SK-N-SH (cell line): Measurements from ENCODE around the gene LCNL1. TPM values are rescaled to one million over a fixed set of nuclear protein-coding genes. Genes with fewer than 3 reads are reported as not detected.

Source experiments
- CTCF ChIA-PET: fragments of 300-600, 350-600 bp; formaldehyde crosslinking; extraction: SDS; loops from one replicate; lab custom pipeline; 2021; lab: Yijun Ruan, JAX
- POLR2A ChIA-PET: fragments of 350-600 bp; sonication (Branson Sonifier 250); formaldehyde crosslinking; extraction: SDS; loops from one replicate; lab custom pipeline; 2020; ENCODE audit warnings: antibody characterized with exemption, inconsistent platforms; lab: Yijun Ruan, JAX
- DNase-seq: peaks from one replicate; pipeline ENCODE4 v3.0.0; 2012
- H2AFZ ChIP-seq: fragments of 200-600 bp; sonication (generic); 2 replicates; pipeline ENCODE4 v1.8.1; 2016; ENCODE audit warnings: antibody characterized with exemption, mild to moderate bottlenecking, low read depth
- H3F3A ChIP-seq: fragments of 200-600 bp; sonication (generic); replicated peaks from 2 replicates; pipeline ENCODE3; 2016; ENCODE audit warnings: antibody characterized with exemption, mild to moderate bottlenecking; ENCODE audit not compliant: insufficient read depth
- H3K27ac ChIP-seq, 2 experiments: fragments of 200-500 bp in 1 of 2; fragments of 200-600 bp in 1 of 2; sonication (Bioruptor generic) in 1 of 2; sonication (generic), shearing (Covaris generic) in 1 of 2; 2 replicates each; pipeline versions ENCODE4 v1.5.1 to v1.6.1; 2014 to 2016; ENCODE audit warnings: low read depth in 2 of 2, inconsistent platforms in 1 of 2, low read length in 1 of 2, mild to moderate bottlenecking in 1 of 2, mixed read lengths in 1 of 2
- H3K27me3 ChIP-seq: fragments of 200-600 bp; sonication (generic), shearing (Covaris generic); 2 replicates; pipeline ENCODE4 v1.6.1; 2016; ENCODE audit warnings: mixed run types; ENCODE audit not compliant: insufficient read depth
- H3K36me3 ChIP-seq, 2 experiments: fragments of 200-500 bp in 1 of 2; fragments of 200-600 bp in 1 of 2; sonication (Bioruptor generic) in 1 of 2; sonication (generic) in 1 of 2; replicated peaks in 1 of 2; 2 replicates each; pipeline versions ENCODE3 to v1.5.1; 2014 to 2016; ENCODE audit warnings: low read length in 1 of 2, mild to moderate bottlenecking in 1 of 2; ENCODE audit not compliant: insufficient read depth in 2 of 2, control insufficient read depth in 1 of 2
- H3K4me1 ChIP-seq, 2 experiments: fragments of 200-500 bp in 1 of 2; fragments of 200-600 bp in 1 of 2; sonication (Bioruptor generic) in 1 of 2; sonication (generic), shearing (Covaris generic) in 1 of 2; 2 replicates each; pipeline versions ENCODE4 v1.5.1 to v1.6.1; 2014 to 2016; ENCODE audit warnings: low read depth in 1 of 2, low read length in 1 of 2, mixed run types in 1 of 2; ENCODE audit not compliant: insufficient read depth in 2 of 2, control insufficient read depth in 1 of 2
- H3K4me2 ChIP-seq: fragments of 200-600 bp; sonication (generic), shearing (Covaris generic); 2 replicates; pipeline ENCODE4 v1.6.1; 2017; ENCODE audit warnings: mixed run types
- H3K4me3 ChIP-seq, 2 experiments: fragments of 200-500 bp in 1 of 2; fragments of 200-600 bp in 1 of 2; sonication (Bioruptor generic) in 1 of 2; sonication (generic), shearing (Covaris generic) in 1 of 2; 2 replicates each; pipeline versions ENCODE4 v1.5.1 to v1.8.1; 2014 to 2016; ENCODE audit warnings: low read depth in 2 of 2, inconsistent platforms in 1 of 2, low read length in 1 of 2, mild to moderate bottlenecking in 1 of 2, mixed read lengths in 1 of 2, moderate library complexity in 1 of 2
- H3K79me2 ChIP-seq: fragments of 200-600 bp; sonication (generic); 2 replicates; pipeline ENCODE4 v1.8.1; 2017; ENCODE audit warnings: mild to moderate bottlenecking; ENCODE audit not compliant: insufficient read depth
- H3K9ac ChIP-seq: fragments of 200-600 bp; sonication (generic); 2 replicates; pipeline ENCODE4 v1.6.1; 2017; ENCODE audit warnings: mixed run types
- H3K9me2 ChIP-seq: fragments of 200-600 bp; sonication (generic); 2 replicates; pipeline ENCODE4 v1.6.1; 2017; ENCODE audit warnings: mixed run types
- H3K9me3 ChIP-seq: fragments of 200-600 bp; sonication (generic); 2 replicates; pipeline ENCODE4 v1.6.1; 2017; ENCODE audit warnings: mixed run types, mild to moderate bottlenecking, moderate library complexity
- H4K20me1 ChIP-seq: fragments of 200-600 bp; sonication (generic); 2 replicates; pipeline ENCODE4 v1.6.1; 2017; ENCODE audit warnings: mild to moderate bottlenecking, mixed run types; ENCODE audit not compliant: insufficient read depth
- CHD2 ChIP-seq: fragments of 150-350 bp; IDR thresholded peaks from 2 replicates; pipeline ENCODE4 v1.6.1; 2018; ENCODE audit warnings: low read length; ENCODE audit not compliant: partially characterized antibody
- ELF1 ChIP-seq: IDR thresholded peaks from 2 replicates; pipeline ENCODE4 v1.4.0; 2012
- EZH2phosphoT487 ChIP-seq: fragments of 200-600 bp; sonication (generic); IDR thresholded peaks from 2 replicates; pipeline ENCODE4 v1.6.1; 2017; ENCODE audit warnings: low read depth, mixed run types, mild to moderate bottlenecking, antibody characterized with exemption, moderate library complexity, borderline replicate concordance
- FOXJ3 ChIP-seq: sonication (generic); formaldehyde crosslinking; IDR thresholded peaks from 2 replicates; pipeline ENCODE4 v1.5.1; 2020; ENCODE audit warnings: mild to moderate bottlenecking, missing genetic modification reagents
- POLR2AphosphoS5 ChIP-seq: IDR thresholded peaks from 2 replicates; pipeline ENCODE4 v1.6.1; 2012; ENCODE audit warnings: low read depth, low read length
- RFX5 ChIP-seq: IDR thresholded peaks from 2 replicates; pipeline ENCODE4 v1.6.1; 2012; ENCODE audit warnings: mild to moderate bottlenecking, improper control_type of control experiment, low read length
- SMC3 ChIP-seq: IDR thresholded peaks from 2 replicates; pipeline ENCODE4 v1.6.1; 2012; ENCODE audit warnings: low read depth, low read length, improper control_type of control experiment
- WGBS: methylation state at CpG from one replicate; pipeline ENCODE4 v1.1.6; 2017; ENCODE audit warnings: low lambda C conversion rate; 5-methylcytosine and 5-hydroxymethylcytosine counted together
- polyA plus RNA-seq, 3 experiments: library from polyadenylated mRNA; depleted of rRNA; stranded (reverse); fragments of >200 nt; gene quantifications; 2 replicates each; pipeline ENCODE4 v1.2.3, GENCODE V29; 2012
- TF ChIP-seq, protein P1 (sequence below): IDR thresholded peaks from 2 replicates; pipeline ENCODE4 v1.4.0; 2012; ENCODE audit warnings: low read depth
- TF ChIP-seq, protein P2 (sequence below): IDR thresholded peaks from 2 replicates; pipeline ENCODE4 v1.6.1; 2012; ENCODE audit warnings: mild to moderate bottlenecking, low read depth, low read length, moderate library complexity

Gene LCNL1
- polyA plus RNA-seq, 1 of the 3 experiments (the other 2 are of a cell fraction), result not detected

DNA sequence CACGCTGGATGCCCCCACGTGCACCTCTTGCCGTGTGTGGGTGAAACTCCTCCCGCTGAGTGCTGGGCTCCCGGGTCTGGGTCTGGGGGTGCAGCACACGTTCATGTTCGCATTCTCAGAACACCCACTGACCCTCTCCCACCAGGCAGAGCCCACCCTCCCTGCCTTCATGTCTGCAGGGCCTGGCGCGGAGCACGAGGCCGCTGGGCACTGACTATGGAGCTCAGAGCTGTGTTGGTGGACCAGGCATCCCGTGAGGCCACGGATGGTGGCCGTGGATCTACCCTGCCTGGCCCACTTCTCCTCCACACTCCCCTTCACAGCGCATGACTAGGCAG, 21.9 kb upstream of the LCNL1 start:
- DNase-seq, result no peak
- no peaks in the 10 kb centered on the region for H3K9me3 ChIP-seq
- H3K27me3 ChIP-seq, result no peaks in the 10 kb centered on the region
- ChIA-PET CTCF (interaction anchor here (1.8 kb wide), 1 partner anchor 13 kb away, joined by 8 read pairs; no protein-coding TSS in a partner anchor), POLR2A (no interaction called here)
- no peaks in the 10 kb centered on the region for H3F3A ChIP-seq
- H3K4me2 ChIP-seq, result no peak overlapping the region
- H3K4me1 ChIP-seq, result peaks cover 0 to 8% of the 10 kb centered on the region in 2 experiments; a peak in 1 of 4 replicates
- H3K27ac ChIP-seq, result no peak overlapping the region; a peak in 1 of 4 replicates
- H3K79me2 ChIP-seq, result no peaks in the 10 kb centered on the region
- no peaks in the 10 kb centered on the region for H3K36me3 ChIP-seq
- no peak overlapping the region for H3K4me3 ChIP-seq
- H3K9ac ChIP-seq, result no peak overlapping the region
- TF ChIP-seq CHD2 (no peak), ELF1 (no peak), SMC3 (no peak)
- TF ChIP-seq, protein P1, sequence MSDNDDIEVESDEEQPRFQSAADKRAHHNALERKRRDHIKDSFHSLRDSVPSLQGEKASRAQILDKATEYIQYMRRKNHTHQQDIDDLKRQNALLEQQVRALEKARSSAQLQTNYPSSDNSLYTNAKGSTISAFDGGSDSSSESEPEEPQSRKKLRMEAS, result no peak
- H2AFZ ChIP-seq, result no peak overlapping the region
- H3K9me2 ChIP-seq, result no peaks in the 10 kb centered on the region
- WGBS, result 85% methylated on average over 9 of the region's 15 CpGs
- no peaks in the 10 kb centered on the region for H4K20me1 ChIP-seq

DNA sequence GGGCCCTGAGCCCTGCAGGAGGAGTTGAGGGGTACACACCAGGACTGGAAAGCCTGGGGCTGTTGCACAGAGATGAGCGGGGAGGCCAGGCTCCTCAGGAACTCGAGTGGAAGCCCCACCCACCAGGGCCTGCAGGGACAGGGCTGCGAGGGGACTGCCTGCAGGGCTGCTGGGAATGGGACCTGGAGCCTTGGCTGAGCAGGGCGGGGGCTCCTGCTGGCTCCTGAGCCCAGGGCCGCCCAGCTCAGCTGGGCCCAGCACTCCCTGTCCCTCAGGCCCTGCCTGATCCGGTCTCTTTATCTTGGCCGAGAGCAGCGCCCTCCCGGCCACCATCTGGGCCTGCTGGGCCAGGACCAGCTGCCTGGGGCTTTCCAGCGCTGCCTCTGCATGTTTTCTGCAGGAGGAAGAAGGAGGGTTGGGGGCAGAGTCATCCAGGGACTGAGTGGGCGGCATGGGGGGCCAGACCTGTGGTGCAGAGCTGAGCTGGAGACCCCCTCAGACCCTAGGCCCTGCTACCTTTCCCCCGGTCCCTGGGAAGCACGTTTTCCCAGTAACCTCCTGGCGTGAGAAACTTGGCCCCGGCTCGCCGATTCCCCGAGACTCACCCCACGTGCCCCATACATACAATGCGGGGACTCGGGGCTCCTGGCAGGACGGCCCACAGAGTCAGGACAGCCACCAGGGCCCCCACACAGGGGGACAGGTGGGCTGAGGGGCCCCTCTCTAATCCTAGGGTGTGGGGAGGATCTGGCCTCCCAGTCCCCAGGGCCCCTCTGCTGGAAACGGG, 21.3 kb upstream of the LCNL1 start:
- H3K27me3 ChIP-seq, result no peaks in the 10 kb centered on the region
- H3K79me2 ChIP-seq, result no peaks in the 10 kb centered on the region
- no peaks in the 10 kb centered on the region for H3F3A ChIP-seq
- TF ChIP-seq SMC3 (no peak), FOXJ3 (CRISPR knock-in tag) (no peak), RFX5 (no peak), EZH2phosphoT487 (no peak), POLR2AphosphoS5 (no peak)
- TF ChIP-seq, protein P2, sequence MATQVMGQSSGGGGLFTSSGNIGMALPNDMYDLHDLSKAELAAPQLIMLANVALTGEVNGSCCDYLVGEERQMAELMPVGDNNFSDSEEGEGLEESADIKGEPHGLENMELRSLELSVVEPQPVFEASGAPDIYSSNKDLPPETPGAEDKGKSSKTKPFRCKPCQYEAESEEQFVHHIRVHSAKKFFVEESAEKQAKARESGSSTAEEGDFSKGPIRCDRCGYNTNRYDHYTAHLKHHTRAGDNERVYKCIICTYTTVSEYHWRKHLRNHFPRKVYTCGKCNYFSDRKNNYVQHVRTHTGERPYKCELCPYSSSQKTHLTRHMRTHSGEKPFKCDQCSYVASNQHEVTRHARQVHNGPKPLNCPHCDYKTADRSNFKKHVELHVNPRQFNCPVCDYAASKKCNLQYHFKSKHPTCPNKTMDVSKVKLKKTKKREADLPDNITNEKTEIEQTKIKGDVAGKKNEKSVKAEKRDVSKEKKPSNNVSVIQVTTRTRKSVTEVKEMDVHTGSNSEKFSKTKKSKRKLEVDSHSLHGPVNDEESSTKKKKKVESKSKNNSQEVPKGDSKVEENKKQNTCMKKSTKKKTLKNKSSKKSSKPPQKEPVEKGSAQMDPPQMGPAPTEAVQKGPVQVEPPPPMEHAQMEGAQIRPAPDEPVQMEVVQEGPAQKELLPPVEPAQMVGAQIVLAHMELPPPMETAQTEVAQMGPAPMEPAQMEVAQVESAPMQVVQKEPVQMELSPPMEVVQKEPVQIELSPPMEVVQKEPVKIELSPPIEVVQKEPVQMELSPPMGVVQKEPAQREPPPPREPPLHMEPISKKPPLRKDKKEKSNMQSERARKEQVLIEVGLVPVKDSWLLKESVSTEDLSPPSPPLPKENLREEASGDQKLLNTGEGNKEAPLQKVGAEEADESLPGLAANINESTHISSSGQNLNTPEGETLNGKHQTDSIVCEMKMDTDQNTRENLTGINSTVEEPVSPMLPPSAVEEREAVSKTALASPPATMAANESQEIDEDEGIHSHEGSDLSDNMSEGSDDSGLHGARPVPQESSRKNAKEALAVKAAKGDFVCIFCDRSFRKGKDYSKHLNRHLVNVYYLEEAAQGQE, result no peak
- H3K9ac ChIP-seq, result no peak overlapping the region
- H2AFZ ChIP-seq, result no peak overlapping the region
- H3K27ac ChIP-seq, result no peak overlapping the region; a peak in 1 of 4 replicates
- CTCF ChIA-PET, result interaction anchor here (1.0 to 1.6 kb wide), 2 partner anchors 9 to 17 kb away, joined by 4 to 6 read pairs; partner anchors contain the start of genes C8G and FBXW5
- no peak overlapping the region for H3K4me2 ChIP-seq
- H3K9me2 ChIP-seq, result no peaks in the 10 kb centered on the region
- no peaks in the 10 kb centered on the region for H4K20me1 ChIP-seq
- no peaks in the 10 kb centered on the region for H3K36me3 ChIP-seq
- peaks cover 0 to 8% of the 10 kb centered on the region in 2 experiments; a peak in 1 of 4 replicates for H3K4me1 ChIP-seq
- no peaks in the 10 kb centered on the region for H3K9me3 ChIP-seq
- 74% methylated on average over 12 of the region's 23 CpGs for WGBS
- POLR2A ChIA-PET, result no interaction called here
- DNase-seq, result peak; percentile 66
- H3K4me3 ChIP-seq, result no peak overlapping the region
